Upper lobe of left lung (tissue), 6 donors: ENCODE results near the gene LUZP1. TPM values are rescaled to one million over a fixed set of nuclear protein-coding genes. Genes with fewer than 3 reads are reported as not detected.

ENCODE experiments used
- ATAC-seq, 2 donors: fragments of 200-7000 bp; cut with Tn5 transposase; one replicate each; pipeline ENCODE4 v1.9.1; 2022; ENCODE audit warnings: mild to moderate bottlenecking in 2 of 2, moderate library complexity in 2 of 2; ENCODE audit not compliant: low FRiP score in 2 of 2
- DNase-seq, 2 donors: peaks; one replicate each; pipeline ENCODE4 v3.0.0-alpha.2; 2019 to 2020
- H3K27ac ChIP-seq, 4 donors: fragments of 200-600 bp; sonication (generic); one replicate each; pipeline ENCODE4 v1.5.1; 2016 to 2019
- H3K27me3 ChIP-seq, 4 donors: fragments of 200-600 bp; sonication (generic); one replicate each; pipeline ENCODE4 v1.5.1; 2017 to 2019
- H3K36me3 ChIP-seq, 4 donors: fragments of 200-600 bp; sonication (generic); one replicate each; pipeline ENCODE4 v1.5.1; 2016 to 2019
- H3K4me1 ChIP-seq, 4 donors: fragments of 200-600 bp; sonication (generic); one replicate each; pipeline ENCODE4 v1.5.1; 2018 to 2019
- H3K4me3 ChIP-seq, 4 donors: fragments of 200-600 bp; sonication (generic); one replicate each; pipeline ENCODE4 v1.5.1; 2017 to 2019; ENCODE audit warnings: mild to moderate bottlenecking in 2 of 4, moderate library complexity in 1 of 4
- H3K9me3 ChIP-seq, 4 donors: fragments of 200-600 bp; sonication (generic); one replicate each; pipeline ENCODE4 v1.5.1; 2018 to 2019
- EP300 ChIP-seq, 4 donors: sonication (generic); formaldehyde crosslinking; IDR thresholded peaks; one replicate each; pipeline ENCODE4 v1.5.1; 2017; ENCODE audit warnings: antibody characterized with exemption in 4 of 4, control low read depth in 2 of 4
- POLR2A ChIP-seq, 4 donors: fragments of 450-650 bp; IDR thresholded peaks; one replicate each; pipeline ENCODE4 v1.5.1; 2016 to 2017; ENCODE audit warnings: antibody characterized with exemption in 4 of 4, mild to moderate bottlenecking in 2 of 4
- POLR2AphosphoS5 ChIP-seq, 2 donors: sonication (generic); formaldehyde crosslinking; IDR thresholded peaks; one replicate each; pipeline ENCODE4 v1.5.1; 2017; ENCODE audit warnings: antibody characterized with exemption in 2 of 2
- WGBS, 2 donors: methylation state at CpG; one replicate each; pipeline ENCODE4 v1.1.5; 2017 to 2018; 5-methylcytosine and 5-hydroxymethylcytosine counted together
- total RNA-seq, 6 donors: library from RNA; depleted of rRNA in 4 of 6; stranded (reverse); fragments of >200 nt in 4 of 6; gene quantifications; one replicate each; pipeline versions ENCODE4 v1.1.0 to v1.2.1, GENCODE V29; 2016 to 2021
- TF ChIP-seq, protein P1 (sequence below), 6 experiments: fragments of 450-650 bp in 4 of 6; fragments of 200-600 bp in 2 of 6; sonication (generic) in 2 of 6; IDR thresholded peaks; one replicate each; pipeline ENCODE4 v1.5.1; 2016 to 2019; ENCODE audit warnings: antibody characterized with exemption in 6 of 6
- donor health status: DM: no; HTN: no; CAD: no; lungs with moderate emphysema.
- donor health status: DM: no; HTN: yes; CAD: no; lungs with severe emphysema.

The LUZP1 gene
- total RNA-seq, 6 donors from 2014 or later: 12.6 to 33.0 (median 21.2) TPM

GRCh38 chr1:23177031-23177430 lies 8.4 kb upstream of the LUZP1 start:
- no peaks in the 10 kb centered on the region for H3K27me3 ChIP-seq
- WGBS, 2 donors: 26 to 36% methylated on average over 10 of the region's 10 CpGs
- peak overlapping the region in 3 of 4 donors; percentile 44 to 57 (median 55) for H3K4me3 ChIP-seq
- no peaks in the 10 kb centered on the region for H3K9me3 ChIP-seq
- peaks cover 11 to 31% (median 13%) of the 10 kb centered on the region in 4 donors for H3K4me1 ChIP-seq
- no peak for DNase-seq
- H3K27ac ChIP-seq: peak overlapping the region; percentile 80 to 88 (median 85)
- TF ChIP-seq, protein P1, sequence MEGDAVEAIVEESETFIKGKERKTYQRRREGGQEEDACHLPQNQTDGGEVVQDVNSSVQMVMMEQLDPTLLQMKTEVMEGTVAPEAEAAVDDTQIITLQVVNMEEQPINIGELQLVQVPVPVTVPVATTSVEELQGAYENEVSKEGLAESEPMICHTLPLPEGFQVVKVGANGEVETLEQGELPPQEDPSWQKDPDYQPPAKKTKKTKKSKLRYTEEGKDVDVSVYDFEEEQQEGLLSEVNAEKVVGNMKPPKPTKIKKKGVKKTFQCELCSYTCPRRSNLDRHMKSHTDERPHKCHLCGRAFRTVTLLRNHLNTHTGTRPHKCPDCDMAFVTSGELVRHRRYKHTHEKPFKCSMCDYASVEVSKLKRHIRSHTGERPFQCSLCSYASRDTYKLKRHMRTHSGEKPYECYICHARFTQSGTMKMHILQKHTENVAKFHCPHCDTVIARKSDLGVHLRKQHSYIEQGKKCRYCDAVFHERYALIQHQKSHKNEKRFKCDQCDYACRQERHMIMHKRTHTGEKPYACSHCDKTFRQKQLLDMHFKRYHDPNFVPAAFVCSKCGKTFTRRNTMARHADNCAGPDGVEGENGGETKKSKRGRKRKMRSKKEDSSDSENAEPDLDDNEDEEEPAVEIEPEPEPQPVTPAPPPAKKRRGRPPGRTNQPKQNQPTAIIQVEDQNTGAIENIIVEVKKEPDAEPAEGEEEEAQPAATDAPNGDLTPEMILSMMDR (IDR thresholded peaks at IDR 0.05): no peak
- no peak for TF ChIP-seq POLR2AphosphoS5 (IDR thresholded peaks at IDR 0.05)
- TF ChIP-seq POLR2A (IDR thresholded peaks at IDR 0.05): no peak
- no peak for TF ChIP-seq EP300 (IDR thresholded peaks at IDR 0.05)
- no peak for ATAC-seq
- H3K36me3 ChIP-seq: no peaks in the 10 kb centered on the region

- no peak for ATAC-seq
- peaks cover 14 to 37% (median 17%) of the 10 kb centered on the region in 4 donors for H3K4me1 ChIP-seq
- no peak for DNase-seq
- no peak overlapping the region for H3K27ac ChIP-seq
- no peaks in the 10 kb centered on the region for H3K36me3 ChIP-seq
- H3K9me3 ChIP-seq: no peaks in the 10 kb centered on the region
- WGBS, 2 donors: 53 to 60% methylated on average over 1 of the region's 1 CpG
- TF ChIP-seq EP300 (IDR thresholded peaks at IDR 0.05) (no peak), POLR2AphosphoS5 (IDR thresholded peaks at IDR 0.05) (no peak), POLR2A (IDR thresholded peaks at IDR 0.05) (no peak)
- TF ChIP-seq, protein P1 (IDR thresholded peaks at IDR 0.05): no peak
- no peak overlapping the region for H3K4me3 ChIP-seq
- no peaks in the 10 kb centered on the region for H3K27me3 ChIP-seq
Measured at GRCh38 chr1:23174426-23175110, 5.9 kb upstream of the LUZP1 start.

GRCh38 chr1:23171181-23171755 lies 2.6 kb upstream of the LUZP1 start:
- H3K27ac ChIP-seq: peak overlapping the region in 2 of 4 donors; percentile 16 to 71

GRCh38 chr1:23169727-23170335 lies 1.2 kb upstream of the LUZP1 start:
- 23 to 45% methylated on average over 5 of the region's 5 CpGs for WGBS, 2 donors
- Histone ChIP-seq H3K36me3 (no peaks in the 10 kb centered on the region), H3K27ac (peak overlapping the region; percentile 90 to 96 (median 94)), H3K27me3 (no peaks in the 10 kb centered on the region), H3K4me1 (peaks cover 8 to 32% (median 26%) of the 10 kb centered on the region in 4 donors), H3K4me3 (peak overlapping the region in 3 of 4 donors; percentile 91 to 92 (median 92)), H3K9me3 (no peaks in the 10 kb centered on the region)
- TF ChIP-seq POLR2AphosphoS5 (IDR thresholded peaks at IDR 0.05) (peak in 1 of 2 donors; percentile 78), EP300 (IDR thresholded peaks at IDR 0.05) (no peak), POLR2A (IDR thresholded peaks at IDR 0.05) (peak in 1 of 4 donors; percentile 12)
- TF ChIP-seq, protein P1 (IDR thresholded peaks at IDR 0.05): no peak
- ATAC-seq (peak; percentile 82 to 88), DNase-seq (peak; percentile 73 to 77)

More at GRCh38 chr1:23171181-23171755, 2.6 kb upstream of the LUZP1 start:
- 65 to 66% methylated on average over 4 of the region's 4 CpGs for WGBS, 2 donors
- ATAC-seq: no peak
- DNase-seq: no peak
- TF ChIP-seq EP300 (IDR thresholded peaks at IDR 0.05) (no peak), POLR2AphosphoS5 (IDR thresholded peaks at IDR 0.05) (no peak), POLR2A (IDR thresholded peaks at IDR 0.05) (no peak)
- TF ChIP-seq, protein P1 (IDR thresholded peaks at IDR 0.05): no peak
- peaks cover 8 to 27% (median 22%) of the 10 kb centered on the region in 4 donors for H3K4me1 ChIP-seq
- H3K36me3 ChIP-seq: no peaks in the 10 kb centered on the region
- no peaks in the 10 kb centered on the region for H3K27me3 ChIP-seq
- H3K4me3 ChIP-seq: no peak overlapping the region
- H3K9me3 ChIP-seq: no peaks in the 10 kb centered on the region
